ENCODE data around the gene KRTAP4-11. TPM values are rescaled to one million over a fixed set of nuclear protein-coding genes. Genes with fewer than 3 reads are reported as not detected.
"Not testable (repeated sequence)": the region's sequence is repeated elsewhere in the genome, so short reads cannot be mapped to it uniquely, and the experiment has no call there.

Gene KRTAP4-11
- total and polyA plus RNA-seq, 2 of the 13 experiments (the other 11 are each of a cell fraction or from before 2014, with no cell fraction given) = not detected

DNA sequence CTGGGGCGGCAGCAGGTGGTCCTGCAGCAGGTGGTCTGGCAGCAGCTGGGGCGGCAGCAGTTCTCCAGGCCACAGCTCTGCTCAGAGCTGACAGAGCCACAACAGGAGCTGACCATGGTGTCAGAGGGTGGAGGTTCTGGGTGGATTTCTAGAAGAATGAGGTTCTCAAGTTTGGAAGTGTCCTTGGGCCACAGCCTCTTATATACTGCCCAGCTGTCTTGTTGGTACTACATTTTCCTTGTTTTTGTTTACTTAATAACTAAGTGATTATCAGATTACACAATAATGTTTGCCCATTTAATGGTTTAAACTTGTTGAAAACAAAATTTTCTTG, 31.4 kb upstream of the KRTAP4-11 start, which contains the start of gene KRTAP4-5:
Gene KRTAP4-5, minus strand, starts transcription at position 174 of the 334 bp plus-strand sequence. Its CDS starts 58 bp downstream, at position 116.
- Histone ChIP-seq H3K9ac (ENCODE audit: insufficient read depth, low read depth, low read length) (no peak within 1 kb of the TSS), H3K4me1 (ENCODE audit: insufficient read depth, low read length) (no peaks in the 10 kb centered on the region), H4K20me1 (ENCODE audit: insufficient read depth, low read length) (no peaks in the 10 kb centered on the region), H2AFZ (ENCODE audit: low read length) (no peak within 1 kb of the TSS), H3K79me2 (ENCODE audit: insufficient read depth, low read length) (no peaks in the 10 kb centered on the region), H3K27me3 (ENCODE audit: control insufficient read depth in 1 of 2, insufficient read depth in 2 of 2, low read length in 2 of 2) (no peaks in the 10 kb centered on the region; a peak in 1 of 5 replicates), H3K4me3 (replicated peaks in 1 of 3; ENCODE audit: insufficient read depth in 1 of 3, low read depth in 2 of 3, low read length in 3 of 3) (no peak within 1 kb of the TSS), H3K36me3 (replicated peaks in 1 of 2; ENCODE audit: control insufficient read depth in 1 of 2, insufficient read depth in 2 of 2, low read length in 2 of 2) (no peaks in the 10 kb centered on the region), H3K9me3 (ENCODE audit: low read length) (no peaks in the 10 kb centered on the region), H3K27ac (ENCODE audit: extremely low read length, insufficient read depth, low read length) (no peak within 1 kb of the TSS), H3K4me2 (ENCODE audit: low read depth, low read length) (no peak within 1 kb of the TSS)
- intact Hi-C loops (cut with micrococcal nuclease; ENCODE audit: unreplicated experiment) (no loop called here), in situ Hi-C loops (cut with HindIII; ENCODE audit: extremely low pct_ligation_motif_present, low pct_unique_long_range_greater_than_20kb) (no loop called here)
- CTCF ChIA-PET (ENCODE audit: low intra/inter-chr PET ratio, low total read pairs) = no interaction called here
- FAIRE-seq = no peak
- ATAC-seq = no peak
- POLR2A ChIA-PET = no interaction called here
- no peak for DNase-seq (ENCODE audit: low spot score)
- BruUV-seq (replicated peaks) = no TSS peak
- no peak for TF ChIP-seq MTA1 (CRISPR knock-in tag; IDR thresholded peaks at IDR 0.05; ENCODE audit: borderline replicate concordance)
- no peak for TF ChIP-seq ZFP36L2 (CRISPR knock-in tag; IDR thresholded peaks at IDR 0.05)
- no peak for TF ChIP-seq LCORL (IDR thresholded peaks at IDR 0.05)
- no peak for TF ChIP-seq LCORL (CRISPR knock-in tag; IDR thresholded peaks at IDR 0.05)
- TF ChIP-seq ZBTB33 (CRISPR knock-in tag; IDR thresholded peaks at IDR 0.05) = no peak
- no peak for TF ChIP-seq ZNF430 (CRISPR knock-in tag; IDR thresholded peaks at IDR 0.05)
- TF ChIP-seq, protein P1, sequence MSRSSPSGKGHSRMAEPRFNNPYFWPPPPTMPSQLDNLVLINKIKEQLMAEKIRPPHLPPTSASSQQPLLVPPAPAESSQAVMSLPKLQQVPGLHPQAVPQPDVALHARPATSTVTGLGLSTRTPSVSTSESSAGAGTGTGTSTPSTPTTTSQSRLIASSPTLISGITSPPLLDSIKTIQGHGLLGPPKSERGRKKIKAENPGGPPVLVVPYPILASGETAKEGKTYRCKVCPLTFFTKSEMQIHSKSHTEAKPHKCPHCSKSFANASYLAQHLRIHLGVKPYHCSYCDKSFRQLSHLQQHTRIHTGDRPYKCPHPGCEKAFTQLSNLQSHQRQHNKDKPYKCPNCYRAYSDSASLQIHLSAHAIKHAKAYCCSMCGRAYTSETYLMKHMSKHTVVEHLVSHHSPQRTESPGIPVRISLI (CRISPR knock-in tag; IDR thresholded peaks at IDR 0.05; ENCODE audit: borderline replicate concordance) = no peak
- TF ChIP-seq MXI1 (IDR thresholded peaks at IDR 0.05; ENCODE audit: borderline replicate concordance, low read depth, low read length) = no peak
- WGBS (ENCODE audit: low lambda C conversion rate) = 0% methylated on average over 1 of the region's 2 CpGs

- H4K20me1 ChIP-seq (ENCODE audit: insufficient read depth, low read length); H3K36me3 ChIP-seq (replicated peaks in 1 of 2; ENCODE audit: control insufficient read depth in 1 of 2, insufficient read depth in 2 of 2, low read length in 2 of 2); H3K4me3 ChIP-seq (replicated peaks in 1 of 3; ENCODE audit: insufficient read depth in 1 of 3, low read depth in 2 of 3, low read length in 3 of 3); in situ Hi-C loops (cut with HindIII; ENCODE audit: extremely low pct_ligation_motif_present, low pct_unique_long_range_greater_than_20kb); H2AFZ ChIP-seq (ENCODE audit: low read length); CTCF ChIA-PET (ENCODE audit: low intra/inter-chr PET ratio, low total read pairs); BruUV-seq (replicated peaks); H3K79me2 ChIP-seq (ENCODE audit: insufficient read depth, low read length); POLR2A ChIA-PET; H3K9ac ChIP-seq (ENCODE audit: insufficient read depth, low read depth, low read length); ATAC-seq; intact Hi-C loops (cut with micrococcal nuclease; ENCODE audit: unreplicated experiment); H3K4me2 ChIP-seq (ENCODE audit: low read depth, low read length); H3K9me3 ChIP-seq (ENCODE audit: low read length); H3K27ac ChIP-seq (ENCODE audit: extremely low read length, insufficient read depth, low read length); FAIRE-seq; H3K27me3 ChIP-seq (ENCODE audit: control insufficient read depth in 1 of 2, insufficient read depth in 2 of 2, low read length in 2 of 2); DNase-seq (ENCODE audit: low spot score); H3K4me1 ChIP-seq (ENCODE audit: insufficient read depth, low read length): not testable (repeated sequence)
- 33% methylated on average over 8 of the region's 10 CpGs for WGBS (ENCODE audit: low lambda C conversion rate)
Observed at GRCh38 chr17:41148971-41149651, 30.9 kb upstream of the KRTAP4-11 start.
